ENCODE data around the gene LRP1B.

DNA sequence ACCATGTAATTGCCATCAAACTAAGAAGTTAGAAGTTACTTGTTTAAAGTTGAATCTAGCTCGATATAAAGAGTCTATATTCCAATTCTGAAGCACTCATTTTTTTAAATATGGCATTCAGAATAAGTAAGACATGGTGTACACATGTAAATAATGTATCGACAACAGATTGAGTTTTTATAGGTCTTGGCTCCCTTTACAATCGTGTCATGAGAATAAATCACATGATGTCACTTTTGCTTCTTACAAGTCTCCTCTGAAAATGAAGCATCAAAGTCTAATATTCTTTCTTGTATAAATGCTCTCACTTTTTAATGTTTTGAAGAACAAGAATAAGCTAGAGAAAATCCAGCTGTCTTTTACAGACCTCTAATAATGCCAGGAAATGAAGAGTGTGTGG, 33.1 kb downstream of the LRP1B start:
- TF ChIP-seq, protein P1, sequence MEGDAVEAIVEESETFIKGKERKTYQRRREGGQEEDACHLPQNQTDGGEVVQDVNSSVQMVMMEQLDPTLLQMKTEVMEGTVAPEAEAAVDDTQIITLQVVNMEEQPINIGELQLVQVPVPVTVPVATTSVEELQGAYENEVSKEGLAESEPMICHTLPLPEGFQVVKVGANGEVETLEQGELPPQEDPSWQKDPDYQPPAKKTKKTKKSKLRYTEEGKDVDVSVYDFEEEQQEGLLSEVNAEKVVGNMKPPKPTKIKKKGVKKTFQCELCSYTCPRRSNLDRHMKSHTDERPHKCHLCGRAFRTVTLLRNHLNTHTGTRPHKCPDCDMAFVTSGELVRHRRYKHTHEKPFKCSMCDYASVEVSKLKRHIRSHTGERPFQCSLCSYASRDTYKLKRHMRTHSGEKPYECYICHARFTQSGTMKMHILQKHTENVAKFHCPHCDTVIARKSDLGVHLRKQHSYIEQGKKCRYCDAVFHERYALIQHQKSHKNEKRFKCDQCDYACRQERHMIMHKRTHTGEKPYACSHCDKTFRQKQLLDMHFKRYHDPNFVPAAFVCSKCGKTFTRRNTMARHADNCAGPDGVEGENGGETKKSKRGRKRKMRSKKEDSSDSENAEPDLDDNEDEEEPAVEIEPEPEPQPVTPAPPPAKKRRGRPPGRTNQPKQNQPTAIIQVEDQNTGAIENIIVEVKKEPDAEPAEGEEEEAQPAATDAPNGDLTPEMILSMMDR (IDR thresholded peaks at IDR 0.05; ENCODE audit: low read length): no peak
- no peak for TF ChIP-seq EZH2 (optimal IDR thresholded peaks at IDR 0.05; ENCODE audit: low read depth, low read length)
- TF ChIP-seq EZH2phosphoT487 (IDR thresholded peaks at IDR 0.05; ENCODE audit: low read length): no peak
